ENCODE results near the gene PLXND1.

- no peak for TF ChIP-seq REST (IDR thresholded peaks at IDR 0.05; ENCODE audit: low read depth)
- no peak for TF ChIP-seq YY1 (IDR thresholded peaks at IDR 0.05; ENCODE audit: low read depth)
- no peak for TF ChIP-seq EP300 (IDR thresholded peaks at IDR 0.05; ENCODE audit: borderline replicate concordance)
- TF ChIP-seq TAF1 (IDR thresholded peaks at IDR 0.05; ENCODE audit: low read depth), result no peak
- TF ChIP-seq RAD21 (IDR thresholded peaks at IDR 0.05; ENCODE audit: low read depth), result no peak
- no peak for TF ChIP-seq CREB1 (IDR thresholded peaks at IDR 0.05; ENCODE audit: low read depth)
- no peak for TF ChIP-seq FOXM1 (IDR thresholded peaks at IDR 0.05; ENCODE audit: borderline replicate concordance, low read depth)
- TF ChIP-seq, protein P1, sequence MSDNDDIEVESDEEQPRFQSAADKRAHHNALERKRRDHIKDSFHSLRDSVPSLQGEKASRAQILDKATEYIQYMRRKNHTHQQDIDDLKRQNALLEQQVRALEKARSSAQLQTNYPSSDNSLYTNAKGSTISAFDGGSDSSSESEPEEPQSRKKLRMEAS (IDR thresholded peaks at IDR 0.05), result no peak
- TF ChIP-seq CEBPB (IDR thresholded peaks at IDR 0.05), result no peak
- no peak for TF ChIP-seq USF1 (IDR thresholded peaks at IDR 0.05)
- TF ChIP-seq EGR1 (IDR thresholded peaks at IDR 0.05), result no peak
- no peak for TF ChIP-seq ZBTB7A (IDR thresholded peaks at IDR 0.05; ENCODE audit: low read depth)
- no peak for TF ChIP-seq TEAD4 (IDR thresholded peaks at IDR 0.05)
These were observed 4.8 kb downstream of the PLXND1 start for GRCh38 chr3:129601713-129602112.

Measured in Ishikawa (cell line).